Measurements from ENCODE around the gene SRGAP3. TPM values are rescaled to one million over a fixed set of nuclear protein-coding genes. Genes with fewer than 3 reads are reported as not detected.

Gene SRGAP3
- total RNA-seq, 1 donor from 2014 or later = 0.99 TPM

- DNase-seq (ENCODE audit: low spot score) = no peak
- Mint-ChIP-seq H3K27ac (ENCODE audit: unreplicated experiment) (no peak overlapping the region), H3K4me3 (ENCODE audit: unreplicated experiment) (no peak overlapping the region), H3K36me3 (ENCODE audit: low read depth) (no peaks in the 10 kb centered on the region), H3K9me3 (ENCODE audit: low read depth) (no peaks in the 10 kb centered on the region), H3K4me1 (ENCODE audit: low read depth) (peaks cover 35% of the 10 kb centered on the region), H3K27me3 (ENCODE audit: low read depth) (no peaks in the 10 kb centered on the region)
- TF ChIP-seq CTCF (IDR thresholded peaks at IDR 0.05) = no peak
These were observed 282.6 kb downstream of the SRGAP3 start for GRCh38 chr3:8966820-8967348.

- Mint-ChIP-seq H3K27ac (ENCODE audit: unreplicated experiment) (no peak overlapping the region), H3K4me1 (ENCODE audit: low read depth) (peaks cover 38% of the 10 kb centered on the region), H3K4me3 (ENCODE audit: unreplicated experiment) (no peak overlapping the region), H3K36me3 (ENCODE audit: low read depth) (no peaks in the 10 kb centered on the region), H3K9me3 (ENCODE audit: low read depth) (no peaks in the 10 kb centered on the region), H3K27me3 (ENCODE audit: low read depth) (no peaks in the 10 kb centered on the region)
- no peak for DNase-seq (ENCODE audit: low spot score)
- TF ChIP-seq CTCF (IDR thresholded peaks at IDR 0.05) = no peak
These were observed 283.2 kb downstream of the SRGAP3 start for GRCh38 chr3:8966150-8966819.

- Mint-ChIP-seq H3K4me3 (ENCODE audit: unreplicated experiment) (peak overlapping the region; percentile 13), H3K36me3 (ENCODE audit: low read depth) (no peaks in the 10 kb centered on the region), H3K9me3 (ENCODE audit: low read depth) (no peaks in the 10 kb centered on the region), H3K27me3 (ENCODE audit: low read depth) (no peaks in the 10 kb centered on the region), H3K4me1 (ENCODE audit: low read depth) (peaks cover 39% of the 10 kb centered on the region), H3K27ac (ENCODE audit: unreplicated experiment) (peak overlapping the region; percentile 53)
- DNase-seq (ENCODE audit: low spot score) = no peak
- no peak for TF ChIP-seq CTCF (IDR thresholded peaks at IDR 0.05)
These were observed 284.7 kb downstream of the SRGAP3 start for GRCh38 chr3:8964436-8965370.

GRCh38 chr3:8963137-8963853 is 286.2 kb downstream of the SRGAP3 start, which contains the start of gene RAD18:
TSS of gene RAD18 (minus strand) at chr3:8963472. CDS start at chr3:8963385, 87 bp downstream.
- DNase-seq (ENCODE audit: low spot score) = peak; percentile 96
- peak within 1 kb of the TSS; percentile 97 for H3K27ac Mint-ChIP-seq (ENCODE audit: unreplicated experiment)
- H3K36me3 Mint-ChIP-seq (ENCODE audit: low read depth) = peaks cover 3% of the 10 kb centered on the region
- peak within 1 kb of the TSS; percentile 96 for H3K4me3 Mint-ChIP-seq (ENCODE audit: unreplicated experiment)
- H3K27me3 Mint-ChIP-seq (ENCODE audit: low read depth) = no peaks in the 10 kb centered on the region
- H3K9me3 Mint-ChIP-seq (ENCODE audit: low read depth) = no peaks in the 10 kb centered on the region
- peaks cover 39% of the 10 kb centered on the region for H3K4me1 Mint-ChIP-seq (ENCODE audit: low read depth)
- no peak for TF ChIP-seq CTCF (IDR thresholded peaks at IDR 0.05)
